Kidney (tissue), 14 donors: Measurements from ENCODE around the gene SSC5D. TPM values are rescaled to one million over a fixed set of nuclear protein-coding genes. Genes with fewer than 3 reads are reported as not detected.

ENCODE experiments used
- DNase-seq, 5 donors: peaks; one replicate each; pipeline ENCODE4 v3.0.0-alpha.2; 2013 to 2020
- FAIRE-seq: peaks from 2 replicates; lab custom pipeline; 2012; peaks lifted over from hg19 to GRCh38; lab: Jason Lieb, UNC
- H3K27ac ChIP-seq, 2 donors: one replicate each; pipeline ENCODE4 v1.7.0; 2013; ENCODE audit warnings: low read depth in 2 of 2, low read length in 2 of 2, inconsistent platforms in 1 of 2
- H3K27me3 ChIP-seq: one replicate; pipeline ENCODE4 v1.7.1; 2013; ENCODE audit warnings: low read length, inconsistent platforms; ENCODE audit not compliant: control insufficient read depth, insufficient read depth
- H3K36me3 ChIP-seq, 3 donors: one replicate each; pipeline versions ENCODE4 v1.7.0 to v1.7.1; 2013; ENCODE audit warnings: low read length in 3 of 3, control low read depth in 1 of 3, inconsistent platforms in 1 of 3; ENCODE audit not compliant: insufficient read depth in 3 of 3, control insufficient read depth in 2 of 3
- H3K4me1 ChIP-seq, 3 donors: one replicate each; pipeline versions ENCODE4 v1.7.0 to v1.7.1; 2013; ENCODE audit warnings: low read length in 3 of 3, inconsistent platforms in 1 of 3, low read depth in 1 of 3; ENCODE audit not compliant: control insufficient read depth in 2 of 3, insufficient read depth in 2 of 3
- H3K4me3 ChIP-seq, 3 donors: one replicate each; pipeline versions ENCODE4 v1.7.0 to v1.8.1; 2013; ENCODE audit warnings: low read length in 3 of 3, control low read depth in 1 of 3, inconsistent platforms in 1 of 3
- H3K9ac ChIP-seq, 3 donors: one replicate each; pipeline versions ENCODE4 v1.7.0 to v1.7.1; 2013; ENCODE audit warnings: low read length in 3 of 3, control low read depth in 1 of 3, inconsistent platforms in 1 of 3
- H3K9me3 ChIP-seq, 3 donors: one replicate each; pipeline versions ENCODE4 v1.7.0 to v1.7.1; 2013; ENCODE audit warnings: low read length in 3 of 3, control low read depth in 1 of 3, inconsistent platforms in 1 of 3; ENCODE audit not compliant: control insufficient read depth in 2 of 3, insufficient read depth in 1 of 3
- intact Hi-C: fragments of 100-400 bp; cut with DNase I; formaldehyde crosslinking; loops from one replicate; pipeline ENCODE4 v1.11.1; 2022
- polyA plus RNA-seq: library from polyadenylated mRNA; stranded (reverse); fragments of 350-450 nt; fragmentation: Illumina TruSeq; extraction: RNeasy Lipid Tissue Mini Kit (QIAGEN cat#74804); gene quantifications from one replicate; pipeline ENCODE4 v1.2.3, GENCODE V29; 2014; ENCODE audit warnings: low read depth, low replicate concordance; ENCODE audit not compliant: insufficient read depth
- total RNA-seq: library from RNA; stranded (reverse); fragmentation: NEBNext Ultra II Directional; extraction: Animal tissue kit (Norgen Biotek cat#: 25700); gene quantifications from one replicate; pipeline ENCODE4 v1.2.1, GENCODE V29; 2021
- TF ChIP-seq, protein P1 (sequence below): IDR thresholded peaks from 3 replicates; pipeline ENCODE4 v1.5.1; 2012; ENCODE audit warnings: mild to moderate bottlenecking, moderate library complexity, borderline replicate concordance; ENCODE audit not compliant: insufficient read depth; ENCODE audit errors: extremely low read depth
- donor health status: control.
- donor health status: control.
- donor health status: control.
- donor health status: control.
- donor health status: control.
- donor health status: DM: yes; HTN: yes; CAD: no.
- donor health status: Normal renal cell carcinoma (clear cell type).

Gene SSC5D
- total and polyA plus RNA-seq, 2 donors from 2014 or later: 2.2 to 9.4 TPM

GRCh38 chr19:55539090-55539984, 51.1 kb downstream of the SSC5D start:
- DNase-seq (no peak), FAIRE-seq (no peak)
- no peaks in the 10 kb centered on the region for H3K4me1 ChIP-seq
- H3K4me3 ChIP-seq: no peak overlapping the region
- H3K36me3 ChIP-seq: no peaks in the 10 kb centered on the region
- H3K9me3 ChIP-seq: no peaks in the 10 kb centered on the region
- TF ChIP-seq, protein P1, sequence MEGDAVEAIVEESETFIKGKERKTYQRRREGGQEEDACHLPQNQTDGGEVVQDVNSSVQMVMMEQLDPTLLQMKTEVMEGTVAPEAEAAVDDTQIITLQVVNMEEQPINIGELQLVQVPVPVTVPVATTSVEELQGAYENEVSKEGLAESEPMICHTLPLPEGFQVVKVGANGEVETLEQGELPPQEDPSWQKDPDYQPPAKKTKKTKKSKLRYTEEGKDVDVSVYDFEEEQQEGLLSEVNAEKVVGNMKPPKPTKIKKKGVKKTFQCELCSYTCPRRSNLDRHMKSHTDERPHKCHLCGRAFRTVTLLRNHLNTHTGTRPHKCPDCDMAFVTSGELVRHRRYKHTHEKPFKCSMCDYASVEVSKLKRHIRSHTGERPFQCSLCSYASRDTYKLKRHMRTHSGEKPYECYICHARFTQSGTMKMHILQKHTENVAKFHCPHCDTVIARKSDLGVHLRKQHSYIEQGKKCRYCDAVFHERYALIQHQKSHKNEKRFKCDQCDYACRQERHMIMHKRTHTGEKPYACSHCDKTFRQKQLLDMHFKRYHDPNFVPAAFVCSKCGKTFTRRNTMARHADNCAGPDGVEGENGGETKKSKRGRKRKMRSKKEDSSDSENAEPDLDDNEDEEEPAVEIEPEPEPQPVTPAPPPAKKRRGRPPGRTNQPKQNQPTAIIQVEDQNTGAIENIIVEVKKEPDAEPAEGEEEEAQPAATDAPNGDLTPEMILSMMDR: no peak
- intact Hi-C loops: no loop called here
- H3K27me3 ChIP-seq: no peaks in the 10 kb centered on the region
- H3K9ac ChIP-seq: no peak overlapping the region
- no peak overlapping the region for H3K27ac ChIP-seq

- Histone ChIP-seq H3K36me3 (no peaks in the 10 kb centered on the region), H3K4me1 (no peaks in the 10 kb centered on the region), H3K9ac (no peak overlapping the region), H3K9me3 (no peaks in the 10 kb centered on the region), H3K4me3 (no peak overlapping the region), H3K27me3 (no peaks in the 10 kb centered on the region), H3K27ac (no peak overlapping the region)
- FAIRE-seq: no peak
- DNase-seq: no peak
- intact Hi-C loops: no loop called here
- TF ChIP-seq, protein P1: no peak
Measured at GRCh38 chr19:55540619-55541018, 52.4 kb downstream of the SSC5D start.

GRCh38 chr19:55541091-55541490, 52.9 kb downstream of the SSC5D start:
- H3K4me1 ChIP-seq: no peaks in the 10 kb centered on the region
- no peaks in the 10 kb centered on the region for H3K9me3 ChIP-seq
- H3K27ac ChIP-seq: no peak overlapping the region
- no peak for FAIRE-seq
- H3K27me3 ChIP-seq: no peaks in the 10 kb centered on the region
- no peaks in the 10 kb centered on the region for H3K36me3 ChIP-seq
- TF ChIP-seq, protein P1: no peak
- H3K4me3 ChIP-seq: no peak overlapping the region
- no peak overlapping the region for H3K9ac ChIP-seq
- intact Hi-C loops: no loop called here
- no peak for DNase-seq
